AG04450 (cell line): Measurements from ENCODE around the gene FBXO10. TPM values are rescaled to one million over a fixed set of nuclear protein-coding genes. Genes with fewer than 3 reads are reported as not detected.
"Not testable (repeated sequence)": the region's sequence is repeated elsewhere in the genome, so short reads cannot be mapped to it uniquely, and the experiment has no call there.

ENCODE experiments used
- CTCF ChIA-PET: fragments of 300-600, 350-600 bp; formaldehyde crosslinking; extraction: SDS; loops from one replicate; lab custom pipeline; 2022; ENCODE audit warnings: antibody characterized with exemption, inconsistent platforms; lab: Charles Lee
- POLR2A ChIA-PET: fragments of 350-600 bp; formaldehyde crosslinking; extraction: SDS; loops from one replicate; lab custom pipeline; 2021; ENCODE audit warnings: antibody characterized with exemption, inconsistent platforms; lab: Yijun Ruan, JAX
- DNase-seq: peaks from one replicate; pipeline ENCODE4 v3.0.0-alpha.2; 2011; ENCODE audit warnings: low read depth, low spot score
- H3K27ac ChIP-seq: one replicate; pipeline ENCODE4 v1.5.1; 2012; ENCODE audit warnings: low read depth, low read length, control low read depth
- H3K27me3 ChIP-seq: one replicate; pipeline ENCODE4 v1.6.0; 2012; ENCODE audit warnings: low read length; ENCODE audit not compliant: control insufficient read depth, insufficient read depth
- H3K4me3 ChIP-seq: 2 replicates; pipeline ENCODE4 v1.5.1; 2011; ENCODE audit warnings: mild to moderate bottlenecking, low read depth, low read length, control low read depth
- H3K9me3 ChIP-seq: 2 replicates; pipeline ENCODE4 v1.5.1; 2012; ENCODE audit warnings: low read length; ENCODE audit not compliant: control insufficient read depth, insufficient read depth
- polyA plus RNA-seq: library from polyadenylated mRNA; depleted of rRNA; stranded (reverse); fragments of >200 nt; gene quantifications from 2 replicates; pipeline ENCODE4 v1.2.3, GENCODE V29; 2011
- TF ChIP-seq, protein P1 (sequence below): IDR thresholded peaks from 2 replicates; pipeline ENCODE4 v1.5.1; 2011; ENCODE audit warnings: low read depth, low read length, control low read depth, inconsistent platforms

FBXO10 gene
- polyA plus RNA-seq, 1 experiment = 9.7 TPM

DNA sequence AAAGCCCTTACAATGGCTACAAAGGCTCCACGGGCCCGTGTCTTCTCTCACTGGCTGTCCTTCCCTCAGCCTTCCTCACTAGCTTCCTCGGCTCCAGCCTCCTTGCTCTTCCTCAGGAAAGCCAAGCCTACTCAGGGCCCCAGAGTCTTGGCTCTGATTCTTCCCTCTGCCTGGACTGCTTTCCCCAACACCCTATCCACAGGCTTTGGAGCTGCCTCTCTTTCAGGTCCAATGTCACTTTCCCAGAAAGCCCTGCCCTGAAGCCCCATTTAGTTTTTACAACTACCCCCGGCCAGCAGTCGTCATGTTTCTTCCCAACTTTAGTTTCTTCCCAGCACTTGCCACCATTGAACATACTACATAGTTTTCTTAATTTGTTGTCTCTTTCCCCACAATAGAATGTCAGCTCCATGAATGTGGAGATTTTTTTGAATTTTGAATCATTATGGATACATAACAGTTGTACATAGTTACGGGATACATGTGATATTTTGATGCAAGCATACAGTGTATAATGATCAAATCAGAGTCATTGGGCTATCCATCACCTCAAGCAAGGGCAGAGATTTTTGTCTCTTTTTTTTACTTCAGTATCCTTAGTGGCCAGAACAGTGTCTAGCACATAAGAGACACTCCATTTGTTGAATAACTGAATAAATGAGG is 33.7 kb upstream of the FBXO10 start:
- Histone ChIP-seq H3K27me3 (peaks cover 30% of the 10 kb centered on the region), H3K4me3 (no peak overlapping the region), H3K27ac (no peak overlapping the region), H3K9me3 (no peaks in the 10 kb centered on the region)
- ChIA-PET CTCF (no interaction called here), POLR2A (no interaction called here)
- DNase-seq = no peak
- TF ChIP-seq, protein P1, sequence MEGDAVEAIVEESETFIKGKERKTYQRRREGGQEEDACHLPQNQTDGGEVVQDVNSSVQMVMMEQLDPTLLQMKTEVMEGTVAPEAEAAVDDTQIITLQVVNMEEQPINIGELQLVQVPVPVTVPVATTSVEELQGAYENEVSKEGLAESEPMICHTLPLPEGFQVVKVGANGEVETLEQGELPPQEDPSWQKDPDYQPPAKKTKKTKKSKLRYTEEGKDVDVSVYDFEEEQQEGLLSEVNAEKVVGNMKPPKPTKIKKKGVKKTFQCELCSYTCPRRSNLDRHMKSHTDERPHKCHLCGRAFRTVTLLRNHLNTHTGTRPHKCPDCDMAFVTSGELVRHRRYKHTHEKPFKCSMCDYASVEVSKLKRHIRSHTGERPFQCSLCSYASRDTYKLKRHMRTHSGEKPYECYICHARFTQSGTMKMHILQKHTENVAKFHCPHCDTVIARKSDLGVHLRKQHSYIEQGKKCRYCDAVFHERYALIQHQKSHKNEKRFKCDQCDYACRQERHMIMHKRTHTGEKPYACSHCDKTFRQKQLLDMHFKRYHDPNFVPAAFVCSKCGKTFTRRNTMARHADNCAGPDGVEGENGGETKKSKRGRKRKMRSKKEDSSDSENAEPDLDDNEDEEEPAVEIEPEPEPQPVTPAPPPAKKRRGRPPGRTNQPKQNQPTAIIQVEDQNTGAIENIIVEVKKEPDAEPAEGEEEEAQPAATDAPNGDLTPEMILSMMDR = no peak

DNA sequence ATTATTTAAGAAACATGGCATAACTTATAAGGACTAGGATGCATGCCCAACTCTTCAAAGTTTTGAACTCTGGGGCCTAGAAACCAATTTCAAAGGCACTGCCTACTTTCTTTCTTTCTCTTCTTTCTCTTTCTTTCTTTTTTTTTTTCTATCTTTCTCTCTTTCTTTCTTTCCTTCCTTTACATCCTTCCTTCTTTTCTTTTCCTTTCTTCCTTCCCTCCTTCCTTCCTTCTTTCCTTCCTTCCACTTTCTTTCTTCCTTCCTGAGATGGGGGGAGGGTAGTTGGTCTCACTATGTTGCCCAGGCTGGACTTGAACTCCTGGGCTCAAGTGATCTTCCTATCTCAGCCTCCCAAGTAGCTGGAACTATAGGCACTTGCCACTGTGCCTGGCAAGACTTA is 32.1 kb upstream of the FBXO10 start:
- DNase-seq = no peak
- TF ChIP-seq, protein P1 = no peak
- CTCF ChIA-PET = interaction anchor here (1.2 kb wide), 1 partner anchor 14 kb away, joined by 4 read pairs; no protein-coding TSS in a partner anchor
- Histone ChIP-seq H3K27ac (no peak overlapping the region), H3K27me3 (peaks cover 37% of the 10 kb centered on the region), H3K9me3 (no peaks in the 10 kb centered on the region), H3K4me3 (no peak overlapping the region)
- POLR2A ChIA-PET = no interaction called here

DNA sequence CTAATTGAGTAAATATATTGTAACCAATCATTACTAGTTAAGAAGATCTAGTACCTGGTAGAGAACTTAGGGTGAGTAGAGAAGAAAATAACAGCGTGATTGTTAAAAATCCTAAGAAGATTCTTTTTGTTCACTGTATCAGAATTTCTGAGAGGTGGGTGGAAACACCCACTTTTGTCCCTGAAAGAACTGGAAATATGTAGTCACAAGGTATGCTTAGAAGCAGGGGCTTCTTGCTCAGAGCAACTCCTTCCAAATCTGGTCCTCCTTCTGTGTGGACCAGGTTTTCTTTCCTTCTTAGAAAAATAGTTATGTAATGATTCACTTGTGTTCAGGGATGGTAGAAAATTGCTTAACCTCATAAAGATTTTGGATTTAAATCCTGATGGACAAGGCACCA is 28.1 kb upstream of the FBXO10 start:
- ChIA-PET CTCF (no interaction called here), POLR2A (no interaction called here)
- no peaks in the 10 kb centered on the region for H3K9me3 ChIP-seq
- H3K4me3 ChIP-seq = no peak overlapping the region
- TF ChIP-seq, protein P1 = no peak
- peaks cover 39% of the 10 kb centered on the region for H3K27me3 ChIP-seq
- no peak overlapping the region for H3K27ac ChIP-seq
- no peak for DNase-seq

DNA sequence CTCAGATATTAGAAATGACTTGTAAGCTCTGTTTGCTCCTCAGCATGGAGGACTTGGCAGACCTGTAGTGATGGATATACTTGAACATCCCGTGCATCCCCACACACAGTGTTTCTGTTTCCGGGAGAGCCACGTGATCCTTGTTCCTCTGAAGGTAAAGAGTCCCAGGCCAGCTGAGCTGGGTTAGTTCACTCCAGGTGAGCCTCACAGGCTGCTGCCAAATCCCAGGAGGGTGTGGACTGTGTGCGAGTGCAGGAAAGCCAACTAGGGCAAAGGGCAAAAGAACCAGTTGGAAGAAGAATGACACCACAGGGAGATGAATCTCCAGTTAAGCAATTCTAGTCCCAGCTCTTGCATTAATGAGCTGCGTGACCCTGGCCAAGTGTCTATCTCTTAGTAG is 26.6 kb upstream of the FBXO10 start:
- Histone ChIP-seq H3K27ac (no peak overlapping the region), H3K4me3 (no peak overlapping the region), H3K27me3 (peaks cover 32% of the 10 kb centered on the region), H3K9me3 (no peaks in the 10 kb centered on the region)
- CTCF ChIA-PET = no interaction called here
- POLR2A ChIA-PET = no interaction called here
- DNase-seq = no peak
- TF ChIP-seq, protein P1 = no peak

DNA sequence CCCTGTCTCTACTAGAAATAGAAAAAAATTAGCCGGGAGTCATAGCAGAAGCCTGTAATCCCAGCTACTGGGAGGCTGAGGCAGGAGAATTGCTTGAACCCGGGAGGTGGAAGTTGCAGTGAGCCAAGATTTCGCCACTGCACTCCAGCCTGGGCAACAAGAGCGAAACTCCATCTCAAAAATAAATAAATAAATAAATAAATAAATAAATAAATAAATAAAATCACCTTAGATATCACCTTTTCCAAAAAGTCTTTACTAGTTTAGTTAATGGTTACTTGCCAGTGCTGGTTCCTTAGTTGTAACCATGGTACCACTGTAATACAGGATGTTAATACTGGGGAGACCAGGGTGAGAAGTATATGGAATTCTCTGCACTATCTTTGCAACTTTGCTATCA is 25.9 kb upstream of the FBXO10 start:
- H3K4me3 ChIP-seq, H3K27ac ChIP-seq, POLR2A ChIA-PET, H3K9me3 ChIP-seq, CTCF ChIA-PET, DNase-seq: not testable (repeated sequence)
- peaks cover 29% of the 10 kb centered on the region for H3K27me3 ChIP-seq
